CD4-positive, alpha-beta T cell treated with Interferon alpha-2 for 1 hour (primary cell): Measurements from ENCODE around the gene OSCP1.

Experiments used
- DNase-seq, 2 donors: peaks; one replicate each; pipeline ENCODE4 v3.0.0-alpha.2; 2020 to 2022

Gene OSCP1

DNA sequence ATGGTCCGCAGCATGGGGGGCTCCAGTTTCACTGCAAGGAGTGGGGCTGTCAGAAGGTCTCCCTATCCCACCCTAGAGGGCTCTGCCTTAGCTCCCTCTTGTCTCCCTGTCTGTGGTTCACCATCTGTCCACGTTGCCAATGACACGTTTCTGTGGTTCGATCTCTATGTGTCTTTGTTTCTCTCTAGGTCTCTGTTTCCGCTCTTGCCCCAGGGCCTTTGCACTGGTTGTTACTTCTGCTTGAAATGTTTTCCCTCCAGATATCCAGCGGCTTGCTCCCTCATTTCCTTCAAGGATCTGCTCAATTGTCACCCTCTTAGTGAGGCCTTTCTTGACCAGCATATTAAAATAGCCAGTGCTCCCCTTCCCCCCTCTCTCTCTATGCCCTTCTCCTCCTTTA is 22.4 kb upstream of the OSCP1 start:
- DNase-seq, result no peak

DNA sequence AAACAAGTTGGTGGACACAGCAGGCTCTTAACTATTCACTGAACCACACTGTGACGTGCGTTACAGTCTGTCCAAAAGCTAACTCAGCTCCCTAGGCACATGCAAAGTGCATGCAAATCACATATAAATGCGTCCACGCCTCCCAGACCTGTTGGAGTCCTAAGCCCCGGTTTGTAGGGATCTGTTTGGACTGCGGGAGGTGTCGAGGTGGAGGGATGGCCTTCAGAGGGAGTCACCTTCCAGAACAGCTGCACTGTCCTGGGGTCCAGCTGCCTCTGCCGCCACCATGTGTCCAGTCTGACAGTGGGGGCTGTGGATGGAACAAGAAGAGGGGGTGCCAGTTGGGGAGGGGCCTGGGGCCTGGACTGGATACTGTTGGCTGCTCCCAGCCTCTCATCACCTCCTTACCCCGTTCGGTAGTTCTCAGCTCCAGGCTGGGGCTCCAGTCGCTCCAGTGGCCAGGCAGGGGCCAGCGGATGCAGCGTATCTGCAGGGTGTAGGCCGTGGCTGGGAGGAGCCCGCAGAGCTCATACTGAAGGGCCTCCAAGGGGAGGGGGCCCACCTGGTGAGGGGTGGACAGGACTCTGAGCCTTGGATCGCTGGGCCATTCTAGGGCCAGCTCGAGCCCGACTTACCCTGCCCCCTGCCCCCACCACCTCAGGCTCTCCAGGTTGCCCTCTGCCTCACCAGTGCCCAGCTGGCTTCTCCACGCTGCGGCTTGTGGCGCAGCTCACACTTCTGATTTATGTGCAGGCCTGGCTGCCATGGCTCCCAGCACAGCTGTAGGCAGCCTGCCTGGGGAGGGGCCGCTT is 21.8 kb upstream of the OSCP1 start:
- DNase-seq, result no peak

DNA sequence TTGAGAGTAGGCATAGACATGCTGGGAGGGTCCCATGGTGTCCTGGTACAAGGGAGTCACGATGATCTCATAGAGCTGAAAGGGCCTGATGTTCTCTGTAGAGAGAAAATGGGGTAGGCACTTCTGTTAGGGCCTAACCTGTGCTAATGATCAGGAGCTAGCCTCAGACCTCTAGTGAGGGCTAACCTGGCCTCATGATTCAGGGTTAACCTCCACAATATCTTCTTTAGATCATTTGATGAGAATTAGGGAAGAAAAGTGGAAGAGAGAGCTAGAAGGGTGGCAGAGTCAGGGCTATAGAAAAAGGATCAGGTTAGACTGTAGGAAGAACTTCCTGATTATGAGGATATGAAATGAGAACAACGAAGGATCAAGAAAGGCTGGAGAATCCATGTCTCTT is 18.9 kb upstream of the OSCP1 start:
- DNase-seq, result no peak

DNA sequence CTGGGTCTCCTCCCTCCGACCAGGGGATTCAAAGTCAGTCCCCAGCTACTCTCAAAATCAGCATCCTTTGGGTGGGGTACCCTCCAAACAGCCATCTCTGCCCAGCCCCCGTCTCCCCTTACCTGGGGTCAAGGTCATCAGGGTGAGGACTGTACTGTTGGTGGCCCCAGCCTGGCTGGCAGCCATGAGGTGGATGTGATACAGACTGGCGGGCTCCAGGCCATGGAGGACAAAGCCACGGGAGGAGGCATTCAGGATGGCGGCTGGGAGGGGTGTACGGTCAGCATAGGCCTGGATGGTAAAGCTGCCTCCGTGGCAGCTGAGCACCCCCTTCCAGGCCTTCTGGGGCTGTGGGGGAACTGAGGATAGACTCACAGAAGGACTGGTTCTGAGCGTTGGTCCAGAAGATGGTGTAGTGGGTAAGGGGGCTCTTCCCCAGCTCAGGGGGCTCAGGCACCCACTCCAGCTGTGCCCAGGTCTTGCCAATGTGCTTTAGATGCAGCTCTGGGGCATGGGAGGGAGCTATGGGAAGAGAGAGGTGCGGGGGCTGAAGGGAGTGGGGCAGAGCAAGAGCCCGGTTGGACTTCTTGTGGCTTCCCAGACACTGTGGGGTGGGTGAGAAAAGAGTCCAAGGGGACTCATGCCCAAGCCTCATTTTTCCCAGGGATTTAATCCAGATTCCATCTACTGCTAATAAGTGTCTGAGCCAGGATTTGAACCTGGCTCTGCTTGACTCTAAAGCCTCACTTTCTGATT is 17.6 kb upstream of the OSCP1 start:
- DNase-seq, result no peak

DNA sequence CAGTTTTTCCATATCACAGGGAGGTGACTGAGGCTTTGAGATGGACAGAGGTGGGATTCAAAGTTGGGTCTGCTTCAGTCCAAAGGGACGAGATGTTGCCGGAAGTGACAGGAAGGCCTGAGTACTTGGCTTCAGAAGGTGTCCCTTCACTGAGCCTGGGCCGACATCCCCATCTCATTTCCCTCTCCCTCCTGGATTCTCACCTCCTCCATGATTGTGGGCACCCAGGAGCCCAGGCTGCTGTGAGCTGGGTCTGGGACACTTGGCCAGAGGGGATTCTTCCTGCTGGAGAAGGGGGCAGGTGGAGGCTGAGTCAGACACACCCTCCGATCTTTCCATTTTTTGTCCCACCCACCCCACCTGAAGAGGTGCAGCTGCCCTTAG is 16.8 kb upstream of the OSCP1 start:
- DNase-seq, result no peak

DNA sequence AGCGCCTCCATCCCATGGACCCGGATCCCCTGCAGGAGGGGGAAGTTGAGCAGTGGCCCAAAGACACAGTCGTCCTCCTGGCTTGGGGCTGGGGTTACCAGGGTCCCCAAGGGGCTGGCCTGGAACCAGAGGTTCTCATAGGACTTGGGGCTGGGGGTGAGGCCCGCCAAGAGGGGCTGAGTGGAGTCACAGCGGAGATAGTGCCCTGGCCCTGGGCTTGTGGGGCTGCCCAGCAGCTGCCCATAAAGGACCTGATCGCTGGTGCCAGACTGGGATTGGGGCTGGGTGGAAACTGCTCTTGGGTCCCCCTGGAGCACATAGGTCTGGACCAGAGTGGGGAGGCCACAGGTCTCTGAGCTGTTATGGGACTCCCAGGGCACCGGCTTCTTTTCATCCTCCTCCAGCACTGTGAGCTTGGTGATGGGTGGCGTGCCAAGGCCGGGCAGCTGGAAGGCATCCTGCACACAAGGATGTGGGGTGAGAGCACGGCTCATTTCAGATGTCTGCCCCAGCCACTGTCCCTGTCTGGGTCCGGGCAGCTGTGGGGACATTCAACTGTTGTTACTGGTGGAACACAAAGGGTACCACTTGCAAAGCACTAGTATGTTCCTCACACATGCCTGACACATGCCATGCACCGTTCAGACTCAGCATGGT is 16.2 kb upstream of the OSCP1 start:
- no peak for DNase-seq

DNA sequence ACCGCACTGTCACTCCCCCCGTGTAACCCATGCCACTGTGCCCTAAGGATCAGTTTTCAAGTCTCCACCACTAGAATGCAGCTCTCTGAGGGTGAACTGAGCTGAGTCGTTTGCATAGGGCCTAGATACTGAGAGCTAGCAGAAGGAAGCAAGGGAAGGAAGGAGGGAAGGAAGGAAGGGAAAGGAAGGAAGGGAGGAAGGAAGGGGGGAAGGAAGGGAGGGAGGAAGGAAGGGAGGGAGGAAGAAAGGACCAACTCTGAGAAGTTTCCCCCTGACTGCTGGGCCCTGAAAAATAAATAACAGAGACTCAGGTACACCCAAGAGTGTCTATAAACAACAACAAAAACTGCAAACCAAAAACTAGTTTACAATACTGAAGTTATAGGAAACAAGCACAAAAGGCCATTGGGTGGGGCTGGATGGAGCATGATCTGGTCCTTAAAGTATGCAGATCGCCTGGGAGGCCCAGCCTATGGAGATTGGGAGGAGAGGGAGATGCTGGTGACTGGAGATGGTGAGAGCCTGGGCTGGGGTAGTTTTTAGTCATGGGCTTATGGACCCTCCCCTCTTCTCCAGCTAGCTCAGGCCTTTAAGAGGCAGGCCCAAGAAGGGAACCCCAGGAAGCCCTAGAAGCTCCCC is 15.6 kb upstream of the OSCP1 start:
- no peak for DNase-seq

DNA sequence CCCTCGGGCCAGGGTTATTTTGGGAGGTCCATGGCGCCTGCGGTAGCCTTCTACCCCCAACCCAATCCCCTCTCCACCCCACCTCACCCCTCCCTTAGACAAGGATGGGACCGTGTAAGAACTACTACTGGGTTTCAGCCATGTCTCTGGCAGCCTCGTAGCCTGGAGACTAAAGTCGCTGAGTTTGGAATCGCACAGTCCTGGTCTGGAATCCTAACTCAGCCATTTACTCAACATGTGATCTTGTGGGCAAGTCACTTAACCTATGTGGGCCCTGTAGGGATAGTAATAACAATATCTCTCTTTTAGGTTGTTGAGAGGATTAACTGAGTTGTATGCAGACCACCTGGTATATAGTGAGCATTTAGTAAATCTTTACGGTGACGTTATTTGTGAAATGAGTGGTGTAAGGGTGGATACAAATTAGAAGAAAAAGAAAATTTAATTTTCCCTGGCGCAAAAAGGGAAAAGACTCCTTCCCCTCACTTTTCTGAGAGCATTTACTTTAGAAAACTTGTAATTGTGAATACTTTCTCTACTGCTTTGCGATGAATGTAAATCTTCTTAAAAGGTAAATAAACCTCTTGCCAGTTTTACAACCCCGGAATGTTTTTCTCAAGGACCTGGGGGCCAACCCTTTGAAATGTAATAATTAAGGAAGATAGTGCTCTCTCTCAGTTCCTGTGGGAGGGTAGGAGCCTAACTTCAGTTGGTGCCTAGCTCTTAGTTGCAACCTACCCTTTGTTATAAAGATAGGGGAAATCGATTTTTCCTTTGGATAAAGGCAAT is 14.5 kb upstream of the OSCP1 start:
- no peak for DNase-seq

DNA sequence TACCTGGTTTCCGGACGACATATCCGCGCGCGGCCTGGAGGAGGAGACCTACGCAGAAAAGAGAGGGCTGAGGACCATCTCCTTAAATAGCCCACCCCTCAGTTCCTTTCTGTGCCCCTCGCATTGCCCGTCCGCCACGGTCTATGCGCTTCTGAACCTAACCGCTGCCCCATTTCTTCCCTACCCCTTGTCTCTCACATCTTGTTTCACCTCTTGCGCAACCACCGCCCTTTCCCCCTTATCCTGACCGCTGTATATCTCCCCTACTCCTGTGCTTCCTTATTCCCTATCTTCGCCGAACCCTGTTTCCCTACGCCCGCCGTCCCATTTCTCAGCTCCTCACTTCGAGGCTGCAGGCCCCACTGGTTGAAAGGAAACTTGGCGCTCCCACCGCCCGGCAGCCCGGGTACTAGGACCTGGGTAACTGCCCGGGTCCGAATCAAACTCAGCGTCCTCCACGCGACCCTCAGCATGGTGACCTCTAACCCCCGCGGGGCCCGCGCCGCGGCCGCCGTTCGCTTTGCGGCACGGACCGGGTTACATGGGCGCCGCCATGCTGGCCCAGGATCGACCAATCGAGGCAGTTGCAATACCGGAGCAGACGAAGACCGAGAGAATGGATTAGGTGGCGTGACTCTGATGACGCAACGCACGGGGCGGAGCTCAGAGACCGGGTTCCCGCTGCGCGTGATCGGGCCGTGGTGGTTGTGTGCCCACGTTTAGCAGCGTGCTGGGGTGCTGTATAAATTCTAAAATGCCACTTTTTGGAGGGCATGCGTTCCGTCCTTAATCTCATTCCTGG is 13.8 kb upstream of the OSCP1 start, which contains the start of gene MRPS15:
Gene MRPS15, minus strand, starts transcription at position 582 of the 802 bp plus-strand sequence. Its CDS starts 109 bp downstream, at position 473.
- DNase-seq, result peak; percentile 93 to 95

DNA sequence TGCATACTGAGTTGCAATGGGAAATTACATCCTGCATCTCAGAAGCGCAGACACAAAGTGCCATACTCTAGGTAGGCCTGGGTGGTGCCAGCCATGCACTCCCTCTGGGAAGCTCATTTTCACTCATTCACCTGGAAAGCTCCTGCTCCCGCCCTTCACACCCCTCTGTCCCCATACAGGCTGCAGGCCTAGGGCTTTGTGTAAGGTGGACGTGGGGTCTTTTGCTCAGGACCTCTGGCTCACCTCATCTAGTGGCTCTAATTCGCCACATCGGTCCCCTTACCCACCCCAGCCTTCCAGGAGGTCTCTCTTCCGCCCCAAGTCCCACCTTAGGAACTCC is 13.2 kb upstream of the OSCP1 start:
- DNase-seq, result no peak

DNA sequence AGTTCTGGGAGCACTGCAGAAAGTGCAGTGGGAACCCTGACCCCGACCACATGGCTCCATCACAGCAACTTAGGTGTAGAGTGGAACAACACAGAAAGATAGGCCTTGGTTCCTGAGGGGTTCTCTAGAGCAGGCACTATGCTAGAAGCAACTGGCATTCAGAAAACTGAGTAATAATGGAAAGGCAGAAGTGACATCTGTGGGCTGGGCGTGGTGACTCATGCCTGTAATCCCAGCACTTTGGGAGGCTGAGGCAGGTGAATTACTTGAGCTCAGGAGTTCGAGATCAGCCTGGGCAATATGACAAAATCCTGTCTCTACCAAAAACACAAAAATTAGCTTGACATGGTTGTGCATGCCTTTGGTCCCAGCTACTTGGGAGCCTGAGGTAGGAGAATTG is 8.7 kb upstream of the OSCP1 start:
- DNase-seq, result no peak

DNA sequence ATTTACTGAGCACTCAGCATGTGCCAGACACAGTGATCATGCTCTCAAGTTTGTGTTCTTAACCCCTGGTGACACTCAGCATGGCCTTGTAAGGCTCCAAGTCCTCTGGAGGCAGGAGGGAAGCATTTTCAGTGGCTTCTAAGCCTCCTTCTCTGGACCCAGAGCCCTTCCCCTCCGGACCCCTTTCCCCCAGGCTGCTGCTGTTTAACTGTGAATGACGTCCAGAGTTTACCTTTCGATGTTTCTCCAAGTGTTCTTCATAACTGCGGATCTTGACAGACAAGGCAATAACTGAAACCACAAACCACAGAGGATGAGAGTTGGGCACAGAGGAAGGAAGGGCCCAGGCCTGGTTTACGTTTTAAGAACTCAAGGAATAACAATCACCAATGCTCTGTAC is 7.4 kb upstream of the OSCP1 start:
- peak in 1 of 2 donors; percentile 18 for DNase-seq

DNA sequence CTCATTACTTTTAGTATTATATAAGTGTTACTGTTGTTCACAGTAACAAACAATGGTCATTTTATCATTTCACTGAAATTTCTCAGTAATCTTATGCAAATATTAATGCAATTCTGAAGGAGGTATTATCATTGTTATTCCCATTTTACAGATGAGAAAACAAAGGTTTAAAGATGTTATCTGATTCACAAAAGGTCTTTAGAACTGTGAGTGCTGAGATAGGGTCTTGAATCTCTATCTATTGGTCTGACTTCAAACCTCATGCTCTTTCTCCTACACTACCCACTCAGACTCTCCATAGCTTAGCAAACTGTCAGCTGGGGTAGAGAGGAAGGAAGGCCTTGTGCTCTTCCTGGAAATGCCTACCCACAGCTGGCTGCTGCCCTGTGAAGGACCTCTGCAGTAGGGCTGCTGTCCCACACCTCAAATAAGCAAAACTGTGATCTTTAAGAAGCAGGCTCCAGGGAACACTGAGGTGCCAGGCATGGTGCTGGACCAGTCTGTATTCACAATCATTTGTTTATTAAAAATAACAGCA is 6.2 kb upstream of the OSCP1 start:
- no peak for DNase-seq

DNA sequence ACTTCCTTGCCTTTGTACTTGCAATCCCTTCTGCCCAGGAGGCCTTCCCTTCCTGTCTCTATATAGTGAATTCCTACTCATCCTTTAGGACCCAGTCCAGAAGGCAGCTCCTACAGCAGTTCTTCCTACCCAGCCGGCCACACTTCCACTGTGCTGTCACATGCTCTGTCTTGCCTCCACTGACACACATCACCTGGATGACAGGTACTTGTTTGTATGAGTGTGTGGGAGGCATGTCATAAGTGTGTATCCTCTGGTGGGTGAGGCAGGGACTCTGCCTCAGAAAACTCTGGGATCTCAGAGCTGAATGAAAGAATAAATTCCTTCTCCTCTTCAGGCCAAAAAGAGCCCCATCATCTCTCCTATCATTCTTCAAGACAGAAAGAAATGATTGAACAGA is 5.1 kb upstream of the OSCP1 start:
- no peak for DNase-seq

DNA sequence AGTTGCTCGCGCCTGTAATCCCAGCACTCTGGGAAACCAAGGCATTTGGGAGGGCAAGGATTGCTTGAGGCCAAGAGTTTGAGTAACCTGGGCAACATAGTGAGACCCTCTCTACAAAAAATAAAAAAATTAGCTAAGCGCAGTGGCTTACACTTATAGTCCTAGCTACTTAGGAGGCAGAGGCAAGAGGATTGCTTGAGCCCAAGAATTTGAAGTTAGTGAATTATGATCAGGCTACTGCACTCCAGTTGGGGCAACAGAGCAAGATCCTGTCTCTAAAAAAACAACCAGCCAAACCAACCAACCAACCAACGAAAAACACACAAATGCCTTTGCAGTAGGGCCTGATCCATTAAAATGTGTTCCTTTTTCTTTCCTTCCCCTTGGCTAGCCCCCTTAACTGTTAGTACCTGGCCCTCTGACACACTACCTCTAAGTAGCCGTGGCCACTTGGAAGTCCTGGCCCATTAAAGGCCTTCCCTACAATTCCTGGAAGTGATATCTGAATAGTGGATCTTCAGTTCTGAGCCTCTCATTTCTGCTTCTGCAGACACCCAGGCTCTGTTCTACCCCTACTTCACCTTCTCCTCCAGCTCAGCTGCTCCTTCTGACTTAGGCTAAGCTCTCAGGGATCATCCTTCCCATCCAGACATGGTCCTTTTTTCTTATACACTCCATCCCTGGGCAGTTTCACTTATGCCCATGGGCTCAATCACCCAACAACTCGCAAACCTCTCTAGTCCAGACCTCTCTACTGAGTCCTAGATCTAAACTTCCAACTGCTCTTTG is 3.5 kb upstream of the OSCP1 start:
- no peak for DNase-seq

DNA sequence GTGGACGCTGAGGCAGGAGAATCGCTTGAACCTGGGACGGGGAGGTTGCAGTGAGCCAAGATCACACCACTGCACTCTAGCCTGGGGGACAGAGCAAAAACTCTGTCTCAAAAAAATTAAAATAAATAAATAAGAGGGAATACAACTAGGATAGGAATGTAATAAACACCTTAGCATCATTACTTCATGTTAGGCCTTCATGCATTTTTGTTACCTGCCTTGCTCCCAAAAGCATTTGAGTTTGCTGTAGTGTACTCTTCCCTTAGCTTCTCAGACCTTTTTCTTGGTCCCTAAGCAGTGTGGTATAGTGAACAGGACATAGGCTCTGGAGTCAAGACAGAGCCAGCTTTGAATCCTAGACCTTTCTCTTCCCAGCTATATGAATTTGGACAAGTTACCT is 2.8 kb upstream of the OSCP1 start:
- DNase-seq, result no peak

DNA sequence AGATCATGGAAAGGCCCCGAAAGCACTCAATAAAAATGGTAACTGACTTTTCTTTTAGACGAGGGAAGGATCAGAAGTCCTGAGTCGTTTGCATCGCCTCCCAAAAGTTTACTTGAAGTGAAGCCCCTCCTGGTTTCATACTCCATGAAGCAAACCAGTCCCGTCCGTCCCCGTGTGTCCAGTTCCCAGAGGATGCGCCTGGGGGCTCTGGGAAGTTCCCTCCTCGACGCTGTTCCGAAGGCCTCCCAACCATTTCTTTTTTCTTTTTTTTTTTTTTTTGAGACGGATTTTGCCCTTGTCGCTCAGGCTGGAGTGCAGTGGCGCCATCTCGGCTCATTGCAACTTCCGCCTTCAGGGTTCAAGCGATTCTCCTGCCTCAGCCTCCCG is 661 bp upstream of the OSCP1 start:
- no peak for DNase-seq

DNA sequence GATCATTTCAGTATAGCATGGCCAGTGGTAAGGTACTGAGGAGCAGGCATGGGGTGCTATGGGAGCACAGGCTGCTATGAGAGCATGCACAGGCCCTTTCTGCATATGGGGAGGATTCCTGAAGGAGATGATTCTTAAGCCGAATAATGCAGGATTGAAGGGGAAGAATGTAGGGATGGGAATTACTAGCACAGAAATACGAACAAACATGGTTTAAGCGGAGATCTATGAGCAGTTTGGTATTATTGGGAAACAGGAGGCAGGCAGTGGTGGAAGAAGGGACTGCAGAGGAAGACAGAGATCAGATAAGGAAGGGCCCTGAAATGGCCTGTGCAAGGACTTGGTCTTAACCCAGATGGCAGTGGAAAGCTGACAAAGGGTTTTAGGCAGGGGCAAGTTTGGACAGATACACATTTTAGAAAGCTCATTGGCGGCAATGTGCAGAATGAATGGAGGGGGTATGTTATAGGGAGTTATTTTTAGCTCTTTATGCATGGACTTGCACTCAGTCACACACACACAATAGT is 1.7 kb downstream of the OSCP1 start:
- no peak for DNase-seq

DNA sequence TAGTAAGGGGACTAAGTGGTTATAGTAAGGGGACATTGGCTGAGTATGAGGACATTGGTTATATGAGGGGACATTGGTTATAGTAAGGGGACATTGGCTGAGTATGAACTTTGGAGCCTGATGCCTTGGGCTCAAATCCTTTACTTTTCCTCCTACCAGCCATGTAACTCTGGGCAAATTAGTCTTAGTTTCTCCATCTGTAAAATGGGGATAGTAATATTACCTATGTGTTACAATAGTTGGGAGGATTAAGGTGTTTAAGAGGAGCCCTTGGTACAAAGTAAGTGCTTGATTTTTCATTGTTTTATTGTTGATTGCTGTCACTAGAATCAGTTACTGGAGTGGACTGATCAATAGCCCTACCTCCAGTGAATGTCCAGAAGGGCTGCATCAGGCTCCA is 2.8 kb downstream of the OSCP1 start:
- no peak for DNase-seq

DNA sequence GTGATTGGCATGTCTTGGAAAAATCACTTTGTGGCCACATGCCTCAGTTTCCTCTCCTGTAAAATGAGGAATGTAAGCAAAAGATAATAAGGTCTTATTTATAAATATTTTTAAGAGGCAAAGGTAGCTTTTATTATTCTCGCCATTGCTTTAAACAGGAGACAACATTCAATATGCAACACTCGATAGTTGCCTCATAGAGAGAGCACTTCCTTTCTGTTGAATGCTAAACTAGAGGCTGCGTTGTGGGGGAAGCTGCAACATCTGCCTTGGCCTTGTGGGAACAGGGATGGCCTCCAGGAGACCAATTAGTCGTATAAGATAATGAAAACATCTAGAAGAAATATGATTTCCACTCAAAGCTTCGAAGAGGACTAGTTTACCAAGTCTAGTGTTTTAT is 3.5 kb downstream of the OSCP1 start:
- no peak for DNase-seq
